Esophagus muscularis mucosa (tissue), 4 donors: ENCODE data around the gene CDH2. TPM values are rescaled to one million over a fixed set of nuclear protein-coding genes. Genes with fewer than 3 reads are reported as not detected.

Experiments used
- DNase-seq: peaks from one replicate; pipeline ENCODE4 v3.0.0-alpha.2; 2017; ENCODE audit errors: extremely low spot score
- H3K27ac ChIP-seq, 4 donors: fragments of 200-600 bp; sonication (generic); replicated peaks in 1 of 4; 1 replicate in 3 of 4; 2 replicates in 1 of 4; pipeline ENCODE4 v1.5.1; 2016 to 2019; ENCODE audit warnings: mild to moderate bottlenecking in 1 of 4
- H3K27me3 ChIP-seq, 4 donors: fragments of 200-600 bp; sonication (generic); one replicate each; pipeline versions ENCODE4 v1.5.1 to v1.6.0; 2016 to 2019
- H3K36me3 ChIP-seq, 4 donors: fragments of 200-600 bp; sonication (generic); one replicate each; pipeline ENCODE4 v1.5.1; 2016 to 2019
- H3K4me1 ChIP-seq, 4 donors: fragments of 200-600 bp; sonication (generic); one replicate each; pipeline ENCODE4 v1.5.1; 2016 to 2019
- H3K4me3 ChIP-seq, 4 donors: fragments of 200-600 bp; sonication (generic); 1 replicate in 2 of 4; 2 replicates in 2 of 4; pipeline ENCODE4 v1.5.1; 2016 to 2019; ENCODE audit warnings: mild to moderate bottlenecking in 4 of 4, moderate library complexity in 1 of 4
- H3K9me3 ChIP-seq, 4 donors: fragments of 200-600 bp; sonication (generic); 1 replicate in 3 of 4; 2 replicates in 1 of 4; pipeline ENCODE4 v1.5.1; 2016 to 2019
- CTCF ChIP-seq, 3 experiments: fragments of 200-600 bp in 2 of 3; fragments of 450-650 bp in 1 of 3; sonication (generic) in 2 of 3; IDR thresholded peaks; one replicate each; pipeline ENCODE4 v1.5.1; 2017 to 2019; ENCODE audit warnings: antibody characterized with exemption in 3 of 3, mild to moderate bottlenecking in 2 of 3, moderate library complexity in 1 of 3
- EP300 ChIP-seq: sonication (generic); formaldehyde crosslinking; IDR thresholded peaks from one replicate; pipeline ENCODE4 v1.6.1; 2017; ENCODE audit warnings: antibody characterized with exemption
- POLR2A ChIP-seq: fragments of 450-650 bp; IDR thresholded peaks from one replicate; pipeline ENCODE4 v1.6.1; 2017; ENCODE audit warnings: antibody characterized with exemption, moderate library complexity, mild to moderate bottlenecking, low read depth
- POLR2AphosphoS5 ChIP-seq, 2 donors: sonication (generic); formaldehyde crosslinking; IDR thresholded peaks; one replicate each; pipeline ENCODE4 v1.6.1; 2017; ENCODE audit warnings: antibody characterized with exemption in 2 of 2
- WGBS: methylation state at CpG from one replicate; pipeline ENCODE4 v1.1.5; 2018; 5-methylcytosine and 5-hydroxymethylcytosine counted together
- intact Hi-C: fragments of 100-400 bp; cut with DNase I; formaldehyde crosslinking; loops from one replicate; pipeline ENCODE4 v1.15.1; 2023
- total RNA-seq, 4 donors: library from RNA; depleted of rRNA; stranded (reverse); fragments of >200 nt; gene quantifications; one replicate each; pipeline versions ENCODE4 v1.1.0 to v1.2.1, GENCODE V29; 2016

Gene CDH2
- total RNA-seq, 4 donors from 2014 or later = 10.9 to 17.4 (median 13.6) TPM

- TF ChIP-seq EP300 (no peak), POLR2A (no peak)
- Histone ChIP-seq H3K27me3 (no peaks in the 10 kb centered on the region), H3K9me3 (no peaks in the 10 kb centered on the region), H3K27ac (no peak overlapping the region), H3K4me1 (peaks cover 0 to 9% (median 0%) of the 10 kb centered on the region in 4 donors), H3K4me3 (no peak overlapping the region), H3K36me3 (peaks cover 0 to 7% (median 0%) of the 10 kb centered on the region in 4 donors)
- DNase-seq = no peak
- intact Hi-C loops = no loop called here
- WGBS = 15% methylated on average over 1 of the region's 1 CpG
These were observed 212.1 kb downstream of the CDH2 start for GRCh38 chr18:27964811-27965210.

GRCh38 chr18:27959101-27959500 is 217.8 kb downstream of the CDH2 start:
- intact Hi-C loops = no loop called here
- H3K4me1 ChIP-seq = no peaks in the 10 kb centered on the region
- no peak overlapping the region for H3K27ac ChIP-seq
- no peaks in the 10 kb centered on the region for H3K27me3 ChIP-seq
- no peak overlapping the region for H3K4me3 ChIP-seq
- no peak for DNase-seq
- H3K9me3 ChIP-seq = no peaks in the 10 kb centered on the region
- H3K36me3 ChIP-seq = peaks cover 0 to 7% (median 0%) of the 10 kb centered on the region in 4 donors
- no peak for TF ChIP-seq POLR2AphosphoS5 (IDR thresholded peaks at IDR 0.05)
- TF ChIP-seq POLR2A = no peak
- no peak for TF ChIP-seq EP300
- no peak for TF ChIP-seq CTCF (IDR thresholded peaks at IDR 0.05)

- intact Hi-C loops = no loop called here
- peaks cover 0 to 7% (median 0%) of the 10 kb centered on the region in 4 donors for H3K36me3 ChIP-seq
- H3K27ac ChIP-seq = no peak overlapping the region
- no peak for DNase-seq
- 72% methylated on average over 6 of the region's 6 CpGs for WGBS
- no peak for TF ChIP-seq POLR2AphosphoS5 (IDR thresholded peaks at IDR 0.05)
- TF ChIP-seq POLR2A = no peak
- no peak for TF ChIP-seq EP300
- no peak for TF ChIP-seq CTCF (IDR thresholded peaks at IDR 0.05)
- H3K4me1 ChIP-seq = no peaks in the 10 kb centered on the region
- no peaks in the 10 kb centered on the region for H3K27me3 ChIP-seq
- no peaks in the 10 kb centered on the region for H3K9me3 ChIP-seq
- no peak overlapping the region for H3K4me3 ChIP-seq
These were observed 220.8 kb downstream of the CDH2 start for GRCh38 chr18:27956001-27956640.

GRCh38 chr18:27954226-27954625 is 222.7 kb downstream of the CDH2 start:
- 67% methylated on average over 3 of the region's 3 CpGs for WGBS
- H3K27me3 ChIP-seq = no peaks in the 10 kb centered on the region
- DNase-seq = no peak
- no peaks in the 10 kb centered on the region for H3K9me3 ChIP-seq
- intact Hi-C loops = no loop called here
- H3K4me3 ChIP-seq = no peak overlapping the region
- no peak overlapping the region for H3K27ac ChIP-seq
- H3K4me1 ChIP-seq = no peaks in the 10 kb centered on the region
- TF ChIP-seq EP300 = no peak
- no peak for TF ChIP-seq CTCF (IDR thresholded peaks at IDR 0.05)
- TF ChIP-seq POLR2AphosphoS5 (IDR thresholded peaks at IDR 0.05) = no peak
- TF ChIP-seq POLR2A = no peak
- no peaks in the 10 kb centered on the region for H3K36me3 ChIP-seq

GRCh38 chr18:27952741-27953140 is 224.2 kb downstream of the CDH2 start:
- TF ChIP-seq CTCF (IDR thresholded peaks at IDR 0.05) = no peak
- Histone ChIP-seq H3K36me3 (no peaks in the 10 kb centered on the region), H3K9me3 (no peaks in the 10 kb centered on the region), H3K27ac (no peak overlapping the region), H3K4me1 (no peaks in the 10 kb centered on the region), H3K4me3 (no peak overlapping the region), H3K27me3 (no peaks in the 10 kb centered on the region)
- intact Hi-C loops = no loop called here
- DNase-seq = no peak
